ENCODE measurements around the gene CDH16.

Gene CDH16

DNA sequence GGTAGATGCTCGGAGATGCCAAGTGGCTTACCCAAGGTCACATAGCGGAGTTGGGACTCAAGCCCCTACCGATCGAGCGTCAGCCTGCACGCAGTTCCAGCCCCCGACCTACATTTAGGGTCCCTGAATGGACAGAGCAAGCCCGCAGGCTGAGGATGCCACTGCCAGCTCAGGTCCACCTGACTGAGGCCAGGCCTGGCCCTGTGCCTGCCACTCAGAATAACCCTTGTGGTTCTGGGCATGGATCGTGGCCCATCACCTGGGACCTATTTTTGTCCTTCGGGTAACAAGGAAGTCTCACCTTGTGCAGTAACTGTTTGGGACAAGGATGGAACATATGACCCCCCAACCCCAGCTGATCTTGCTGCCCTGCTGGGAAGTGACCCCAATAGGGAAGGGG lies 17.1 kb downstream of the CDH16 start (continued):
- no peak for TF ChIP-seq ZNF624 (tag by site-specific recombination; IDR thresholded peaks at IDR 0.05)

GRCh38 chr16:66900721-66901441 lies 17.8 kb downstream of the CDH16 start:
- Histone ChIP-seq H3K4me1 (ENCODE audit: control insufficient read depth, insufficient read depth, low read length) (peaks cover 17% of the 10 kb centered on the region), H3K4me3 (ENCODE audit: low read depth, low read length) (no peak overlapping the region), H3K9me3 (ENCODE audit: control insufficient read depth, insufficient read depth, low read depth, low read length) (no peaks in the 10 kb centered on the region), H3K27ac (ENCODE audit: extremely low read depth, low read depth, low read length) (no peak overlapping the region), H3K36me3 (ENCODE audit: control insufficient read depth in 2 of 2, insufficient read depth in 1 of 2, low read length in 2 of 2) (no peaks in the 10 kb centered on the region)
- TF ChIP-seq ZNF341 (tag by site-specific recombination; IDR thresholded peaks at IDR 0.05; ENCODE audit: low read depth) (peak; percentile 35; the same call in 1 of the 2 replicates), WT1 (tag by site-specific recombination; IDR thresholded peaks at IDR 0.05) (no peak), MZF1 (tag by site-specific recombination; IDR thresholded peaks at IDR 0.05; ENCODE audit: borderline replicate concordance) (no peak), ZNF624 (tag by site-specific recombination; IDR thresholded peaks at IDR 0.05) (no peak), ZNF2 (tag by site-specific recombination; IDR thresholded peaks at IDR 0.05) (no peak), ZNF677 (tag by site-specific recombination; IDR thresholded peaks at IDR 0.05) (no peak), ZNF629 (tag by site-specific recombination; IDR thresholded peaks at IDR 0.05) (no peak), FEZF1 (tag by site-specific recombination; IDR thresholded peaks at IDR 0.05) (no peak), ZNF248 (tag by site-specific recombination; IDR thresholded peaks at IDR 0.05) (no peak), ZFHX2 (tag by site-specific recombination; conservative IDR thresholded peaks at IDR 0.05) (peak; percentile 12; the same call in 1 of the 2 replicates), ZNF600 (tag by site-specific recombination; IDR thresholded peaks at IDR 0.05) (0 out of 2 replicates have a peak, but pooled peaks have one; percentile 26), SCRT1 (tag by site-specific recombination; IDR thresholded peaks at IDR 0.05; ENCODE audit: borderline replicate concordance) (no peak), ZNF394 (tag by site-specific recombination; IDR thresholded peaks at IDR 0.05; ENCODE audit: borderline replicate concordance) (no peak), EGR2 (tag by site-specific recombination; IDR thresholded peaks at IDR 0.05; ENCODE audit: low read depth) (0 out of 2 replicates have a peak, but pooled peaks have one; percentile 29)
- TF ChIP-seq, protein P1, sequence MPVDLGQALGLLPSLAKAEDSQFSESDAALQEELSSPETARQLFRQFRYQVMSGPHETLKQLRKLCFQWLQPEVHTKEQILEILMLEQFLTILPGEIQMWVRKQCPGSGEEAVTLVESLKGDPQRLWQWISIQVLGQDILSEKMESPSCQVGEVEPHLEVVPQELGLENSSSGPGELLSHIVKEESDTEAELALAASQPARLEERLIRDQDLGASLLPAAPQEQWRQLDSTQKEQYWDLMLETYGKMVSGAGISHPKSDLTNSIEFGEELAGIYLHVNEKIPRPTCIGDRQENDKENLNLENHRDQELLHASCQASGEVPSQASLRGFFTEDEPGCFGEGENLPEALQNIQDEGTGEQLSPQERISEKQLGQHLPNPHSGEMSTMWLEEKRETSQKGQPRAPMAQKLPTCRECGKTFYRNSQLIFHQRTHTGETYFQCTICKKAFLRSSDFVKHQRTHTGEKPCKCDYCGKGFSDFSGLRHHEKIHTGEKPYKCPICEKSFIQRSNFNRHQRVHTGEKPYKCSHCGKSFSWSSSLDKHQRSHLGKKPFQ (tag by site-specific recombination; IDR thresholded peaks at IDR 0.05), result no peak
- POLR2A ChIA-PET, result interaction anchor here (1.3 to 2.0 kb wide), 3 partner anchors 20 to 43 kb away, joined by 5 to 8 read pairs (median 8); partner anchors contain the start of genes CIAO2B and PDP2
- CTCF ChIA-PET, result interaction anchor here (0.6 to 17.9 kb wide), 8 partner anchors 9 to 543 kb away, joined by 3 to 268 read pairs (median 4); partner anchors contain the start of genes CDH16 and RRAD

DNA sequence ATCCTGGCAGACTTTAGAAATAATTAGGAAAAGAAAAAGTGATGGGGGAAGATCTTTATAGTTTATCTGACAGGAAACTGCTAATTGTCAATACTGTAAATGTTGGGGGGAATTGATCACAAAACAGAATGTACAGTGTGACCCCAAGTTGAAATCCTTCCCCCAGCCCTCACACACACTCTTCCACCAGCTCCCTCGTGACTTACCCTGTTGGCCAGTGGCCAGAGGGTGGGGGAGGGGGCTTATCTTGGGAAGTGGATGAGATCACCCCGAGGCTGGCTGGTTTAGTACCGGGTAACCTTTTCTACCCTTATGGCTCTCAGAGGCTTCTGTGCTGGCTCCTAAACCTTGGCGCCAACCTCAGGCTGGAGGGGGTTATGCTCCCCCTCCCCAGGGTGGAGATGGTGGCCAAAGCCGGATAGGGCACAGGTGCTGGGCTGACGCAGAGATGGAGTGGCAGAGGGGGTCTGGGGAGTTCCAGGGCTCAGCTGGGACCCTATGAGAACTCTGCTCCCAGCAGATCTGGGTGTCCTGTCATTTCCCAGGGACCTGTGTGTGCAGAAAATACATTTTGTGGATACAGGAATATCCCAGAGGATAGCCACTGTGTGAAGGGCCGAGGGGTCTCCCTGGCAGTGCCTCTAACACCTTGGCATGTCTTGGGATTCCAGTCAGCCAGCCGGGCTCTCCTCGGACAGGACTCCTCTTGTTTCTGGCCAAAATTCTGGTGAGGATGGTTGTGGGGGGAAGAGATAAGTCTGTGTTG lies 18.6 kb downstream of the CDH16 start:
- POLR2A ChIA-PET, result interaction anchor here (1.3 to 2.0 kb wide), 3 partner anchors 19 to 43 kb away, joined by 5 to 8 read pairs (median 8); partner anchors contain the start of genes CIAO2B and PDP2
- no peaks in the 10 kb centered on the region for H3K36me3 ChIP-seq (ENCODE audit: control insufficient read depth in 2 of 2, insufficient read depth in 1 of 2, low read length in 2 of 2)
- H3K9me3 ChIP-seq (ENCODE audit: control insufficient read depth, insufficient read depth, low read depth, low read length), result no peaks in the 10 kb centered on the region
- no peak overlapping the region for H3K4me3 ChIP-seq (ENCODE audit: low read depth, low read length)
- H3K4me1 ChIP-seq (ENCODE audit: control insufficient read depth, insufficient read depth, low read length), result peaks cover 11% of the 10 kb centered on the region
- peak overlapping the region; percentile 20; the same call in 1 of the 2 replicates for H3K27ac ChIP-seq (ENCODE audit: extremely low read depth, low read depth, low read length)
- CTCF ChIA-PET, result interaction anchor here (0.5 to 17.9 kb wide), 7 partner anchors 9 to 46 kb away, joined by 3 to 268 read pairs (median 3); partner anchors contain the start of genes CDH16 and RRAD
- TF ChIP-seq ZBTB20 (tag by site-specific recombination; IDR thresholded peaks at IDR 0.05) (peak; percentile 10; the same call in 1 of the 2 replicates), ZSCAN30 (tag by site-specific recombination; IDR thresholded peaks at IDR 0.05) (no peak; the same call in 1 of the 2 replicates), BCL11A (tag by site-specific recombination; IDR thresholded peaks at IDR 0.05; ENCODE audit: low read depth) (peak; percentile 60), ZBTB17 (tag by site-specific recombination; IDR thresholded peaks at IDR 0.05) (peak; percentile 26; the same call in 1 of the 2 replicates), ZNF623 (tag by site-specific recombination; IDR thresholded peaks at IDR 0.05) (no peak; the same call in 1 of the 2 replicates), ZNF580 (tag by site-specific recombination; IDR thresholded peaks at IDR 0.05) (peak; percentile 51; the same call in 1 of the 2 replicates), ZNF658 (tag by site-specific recombination; IDR thresholded peaks at IDR 0.05) (no peak)
- TF ChIP-seq, protein P2, sequence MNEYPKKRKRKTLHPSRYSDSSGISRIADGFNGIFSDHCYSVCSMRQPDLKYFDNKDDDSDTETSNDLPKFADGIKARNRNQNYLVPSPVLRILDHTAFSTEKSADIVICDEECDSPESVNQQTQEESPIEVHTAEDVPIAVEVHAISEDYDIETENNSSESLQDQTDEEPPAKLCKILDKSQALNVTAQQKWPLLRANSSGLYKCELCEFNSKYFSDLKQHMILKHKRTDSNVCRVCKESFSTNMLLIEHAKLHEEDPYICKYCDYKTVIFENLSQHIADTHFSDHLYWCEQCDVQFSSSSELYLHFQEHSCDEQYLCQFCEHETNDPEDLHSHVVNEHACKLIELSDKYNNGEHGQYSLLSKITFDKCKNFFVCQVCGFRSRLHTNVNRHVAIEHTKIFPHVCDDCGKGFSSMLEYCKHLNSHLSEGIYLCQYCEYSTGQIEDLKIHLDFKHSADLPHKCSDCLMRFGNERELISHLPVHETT (tag by site-specific recombination; IDR thresholded peaks at IDR 0.05), result peak; percentile 18; the same call in 1 of the 2 replicates
- TF ChIP-seq, protein P3, sequence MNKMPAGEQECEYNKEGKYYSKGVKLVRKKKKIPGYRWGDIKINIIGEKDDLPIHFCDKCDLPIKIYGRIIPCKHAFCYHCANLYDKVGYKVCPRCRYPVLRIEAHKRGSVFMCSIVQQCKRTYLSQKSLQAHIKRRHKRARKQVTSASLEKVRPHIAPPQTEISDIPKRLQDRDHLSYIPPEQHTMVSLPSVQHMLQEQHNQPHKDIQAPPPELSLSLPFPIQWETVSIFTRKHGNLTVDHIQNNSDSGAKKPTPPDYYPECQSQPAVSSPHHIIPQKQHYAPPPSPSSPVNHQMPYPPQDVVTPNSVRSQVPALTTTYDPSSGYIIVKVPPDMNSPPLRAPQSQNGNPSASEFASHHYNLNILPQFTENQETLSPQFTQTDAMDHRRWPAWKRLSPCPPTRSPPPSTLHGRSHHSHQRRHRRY (tag by site-specific recombination; IDR thresholded peaks at IDR 0.05), result no peak
- TF ChIP-seq, protein P4, sequence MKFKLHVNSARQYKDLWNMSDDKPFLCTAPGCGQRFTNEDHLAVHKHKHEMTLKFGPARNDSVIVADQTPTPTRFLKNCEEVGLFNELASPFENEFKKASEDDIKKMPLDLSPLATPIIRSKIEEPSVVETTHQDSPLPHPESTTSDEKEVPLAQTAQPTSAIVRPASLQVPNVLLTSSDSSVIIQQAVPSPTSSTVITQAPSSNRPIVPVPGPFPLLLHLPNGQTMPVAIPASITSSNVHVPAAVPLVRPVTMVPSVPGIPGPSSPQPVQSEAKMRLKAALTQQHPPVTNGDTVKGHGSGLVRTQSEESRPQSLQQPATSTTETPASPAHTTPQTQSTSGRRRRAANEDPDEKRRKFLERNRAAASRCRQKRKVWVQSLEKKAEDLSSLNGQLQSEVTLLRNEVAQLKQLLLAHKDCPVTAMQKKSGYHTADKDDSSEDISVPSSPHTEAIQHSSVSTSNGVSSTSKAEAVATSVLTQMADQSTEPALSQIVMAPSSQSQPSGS (tag by site-specific recombination; IDR thresholded peaks at IDR 0.05; ENCODE audit: low read depth), result peak; percentile 78

Data from HEK293 (cell line).